ENCODE data around the gene SRR.
"Not testable (repeated sequence)": the region's sequence is repeated elsewhere in the genome, so short reads cannot be mapped to it uniquely, and the experiment has no call there.

The SRR gene

GRCh38 chr17:2303204-2304188 lies at the start of gene SRR, which contains the start of gene SMG6:
Gene SRR, plus strand, starts transcription at chr17:2303950. Its CDS starts 11,611 bp downstream, at chr17:2315561.
Gene SMG6, minus strand, starts transcription at chr17:2303785. Its CDS starts 65 bp downstream, at chr17:2303720.
- peak; percentile 73 for DNase-seq
- peaks cover 14% of the 10 kb centered on the region for H3K36me3 ChIP-seq (replicated peaks)
- in situ Hi-C loops (cut with HindIII; ENCODE audit: low pct_ligation_motif_present, low sequenced_read_pairs) = no loop called here
- peak within 1 kb of the TSS; percentile 85 for H3K4me3 ChIP-seq (ENCODE audit: low read depth, low read length)
- peak within 1 kb of the TSS; percentile 80 for H3K27ac ChIP-seq
- TF ChIP-seq CTCF (IDR thresholded peaks at IDR 0.05; ENCODE audit: low read depth, low read length, missing control alignments) = no peak
- no peaks in the 10 kb centered on the region for H3K27me3 ChIP-seq (replicated peaks)

- in situ Hi-C loops (cut with HindIII; ENCODE audit: low pct_ligation_motif_present, low sequenced_read_pairs); H3K4me3 ChIP-seq (ENCODE audit: low read depth, low read length); DNase-seq; H3K27ac ChIP-seq; H3K36me3 ChIP-seq (replicated peaks); H3K27me3 ChIP-seq (replicated peaks): not testable (repeated sequence)
These were observed 44.9 kb upstream of the SRR start for GRCh38 chr17:2258830-2259229.

- no peak for DNase-seq
- in situ Hi-C loops (cut with HindIII; ENCODE audit: low pct_ligation_motif_present, low sequenced_read_pairs) = no loop called here
- Histone ChIP-seq H3K36me3 (replicated peaks) (peaks cover under 1% of the 10 kb centered on the region), H3K4me3 (ENCODE audit: low read depth, low read length) (no peak overlapping the region), H3K27me3 (replicated peaks) (no peaks in the 10 kb centered on the region), H3K27ac (no peak overlapping the region)
- TF ChIP-seq CTCF (IDR thresholded peaks at IDR 0.05; ENCODE audit: low read depth, low read length, missing control alignments) = no peak
These were observed 43.8 kb upstream of the SRR start for GRCh38 chr17:2259769-2260536.

GRCh38 chr17:2262135-2262587 lies 41.6 kb upstream of the SRR start:
- Histone ChIP-seq H3K27ac (peak overlapping the region; percentile 44), H3K36me3 (replicated peaks) (no peaks in the 10 kb centered on the region), H3K27me3 (replicated peaks) (no peaks in the 10 kb centered on the region), H3K4me3 (ENCODE audit: low read depth, low read length) (no peak overlapping the region)
- no peak for TF ChIP-seq CTCF (IDR thresholded peaks at IDR 0.05; ENCODE audit: low read depth, low read length, missing control alignments)
- peak; percentile 72 for DNase-seq
- in situ Hi-C loops (cut with HindIII; ENCODE audit: low pct_ligation_motif_present, low sequenced_read_pairs) = no loop called here

- Histone ChIP-seq H3K27ac (peak overlapping the region; percentile 58), H3K27me3 (replicated peaks) (no peaks in the 10 kb centered on the region), H3K4me3 (ENCODE audit: low read depth, low read length) (no peak overlapping the region), H3K36me3 (replicated peaks) (no peaks in the 10 kb centered on the region)
- in situ Hi-C loops (cut with HindIII; ENCODE audit: low pct_ligation_motif_present, low sequenced_read_pairs) = no loop called here
- no peak for TF ChIP-seq CTCF (IDR thresholded peaks at IDR 0.05; ENCODE audit: low read depth, low read length, missing control alignments)
- no peak for DNase-seq
These were observed 40.3 kb upstream of the SRR start for GRCh38 chr17:2263183-2264066.

Data from brain microvascular endothelial cell (primary cell).